GM18507 (cell line): ENCODE measurements around the gene TMEM222.

Experiments
- DNase-seq: peaks from one replicate; pipeline ENCODE4 v3.0.0; 2011; ENCODE audit warnings: low read depth; ENCODE audit not compliant: insufficient read length; ENCODE audit errors: extremely low spot score
- FAIRE-seq: peaks from 2 replicates; lab custom pipeline; 2011; peaks lifted over from hg19 to GRCh38; lab: Jason Lieb, UNC

The TMEM222 gene

DNA sequence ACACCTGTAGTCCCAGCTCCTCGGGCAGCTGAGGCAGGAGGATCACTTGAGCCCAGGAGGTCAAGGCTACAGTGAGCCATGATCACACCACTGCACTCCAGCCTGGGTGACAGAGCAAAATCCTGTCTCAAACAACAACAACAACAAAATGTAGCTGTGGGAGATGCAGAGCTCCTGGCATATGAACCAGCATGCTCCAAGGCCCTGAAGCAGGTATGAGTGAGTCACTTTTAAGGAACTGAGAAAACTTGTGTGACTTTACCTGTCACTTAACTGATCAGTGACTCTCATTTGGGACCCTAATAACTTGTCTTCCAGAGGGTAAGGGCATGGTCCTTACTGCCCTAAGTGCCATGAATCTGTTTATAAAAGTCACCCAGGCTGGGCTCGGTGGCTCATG lies 19.4 kb upstream of the TMEM222 start:
- FAIRE-seq: no peak
- no peak for DNase-seq

- FAIRE-seq (no peak), DNase-seq (no peak)
These were observed 18.5 kb upstream of the TMEM222 start for GRCh38 chr1:27303509-27303908.

DNA sequence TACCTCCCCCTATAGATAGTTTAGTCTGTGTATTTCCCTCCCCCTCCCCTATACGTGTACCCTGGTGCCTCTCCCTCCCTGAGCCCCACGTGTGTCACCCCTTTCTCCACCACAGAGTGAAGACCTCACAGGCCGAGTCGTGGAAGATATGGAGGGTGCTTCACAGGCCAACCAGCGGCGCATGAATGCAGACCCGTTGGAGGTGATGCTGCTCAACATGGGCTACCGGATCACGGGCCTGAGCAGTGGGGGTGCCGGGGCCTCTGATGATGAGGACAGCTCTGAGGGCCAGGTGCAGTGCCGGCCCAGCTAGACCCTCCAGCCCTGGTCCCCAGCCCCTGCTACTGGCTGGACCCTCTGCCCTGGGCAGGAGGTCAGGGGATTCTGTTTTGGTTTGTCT lies 15.9 kb upstream of the TMEM222 start:
- FAIRE-seq (no peak), DNase-seq (no peak)

GRCh38 chr1:27306892-27307761 lies 14.8 kb upstream of the TMEM222 start:
- DNase-seq: no peak

GRCh38 chr1:27307874-27308598 lies 13.9 kb upstream of the TMEM222 start:
- FAIRE-seq (no peak), DNase-seq (no peak)

More at GRCh38 chr1:27306892-27307761, 14.8 kb upstream of the TMEM222 start:
- no peak for FAIRE-seq

GRCh38 chr1:27314169-27314568 lies 7.8 kb upstream of the TMEM222 start:
- DNase-seq (no peak), FAIRE-seq (no peak)

DNA sequence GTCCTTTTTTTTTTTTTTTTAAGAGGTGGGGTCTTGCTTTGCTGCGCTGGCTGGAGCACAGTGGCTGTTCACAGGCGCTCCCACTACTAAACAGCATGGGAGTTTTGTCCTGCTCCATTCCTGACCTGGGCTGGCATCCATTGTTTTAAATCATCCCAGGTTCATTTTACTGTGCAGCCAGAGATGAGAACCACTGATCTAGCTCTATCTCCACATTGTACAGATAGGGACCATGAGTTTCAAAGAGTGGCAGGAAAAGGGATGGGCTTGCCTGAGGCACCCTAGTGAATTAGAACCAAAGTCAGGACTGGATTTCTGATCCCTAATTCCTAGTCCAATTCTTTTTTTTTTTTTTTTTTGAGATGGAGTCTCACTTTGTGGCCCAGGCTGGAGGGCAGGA lies 7.2 kb upstream of the TMEM222 start:
- FAIRE-seq: no peak

GRCh38 chr1:27316860-27317259 lies 5.1 kb upstream of the TMEM222 start:
- no peak for FAIRE-seq
- no peak for DNase-seq

More for the DNA sequence above, 7.2 kb upstream of the TMEM222 start:
- DNase-seq: no peak

DNA sequence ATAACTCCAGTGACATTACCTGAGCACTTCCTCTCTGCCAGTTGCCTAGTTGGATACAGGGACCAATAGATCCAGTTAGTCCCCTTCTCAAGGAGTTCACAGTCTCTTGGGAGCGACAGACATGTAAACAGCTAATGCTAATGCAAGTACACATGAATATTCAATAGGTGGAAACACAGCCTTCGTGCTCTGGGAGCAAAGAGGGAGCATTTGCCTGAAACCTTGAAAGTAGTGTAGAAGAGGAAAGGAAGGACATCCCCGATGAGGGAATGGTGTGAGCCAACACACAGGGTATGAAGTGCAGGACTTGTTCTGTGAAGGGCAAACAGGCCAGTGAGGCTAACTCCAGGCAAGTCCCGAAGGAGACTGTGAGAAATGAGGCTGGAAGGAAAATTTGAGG lies 3.8 kb upstream of the TMEM222 start:
- FAIRE-seq (no peak), DNase-seq (no peak)

DNA sequence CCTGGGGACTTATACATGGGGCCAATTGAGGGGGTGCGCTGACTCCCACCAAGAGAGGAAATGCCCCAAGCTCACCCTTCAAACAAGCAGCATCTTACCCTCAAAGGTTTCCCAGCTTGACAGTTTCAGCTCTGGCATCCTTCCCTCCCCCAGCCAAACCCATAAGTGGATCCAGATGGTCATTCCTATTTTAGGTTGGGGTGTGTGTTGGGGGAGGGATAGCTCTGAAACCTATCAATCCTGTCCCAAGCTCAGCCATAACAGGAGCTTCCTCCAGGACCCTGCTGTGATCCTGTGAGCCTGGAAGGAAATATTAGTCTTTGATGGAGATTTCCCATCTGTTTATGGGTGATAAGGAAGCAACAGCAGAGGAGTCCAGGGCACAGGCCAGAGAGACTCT lies 3.4 kb upstream of the TMEM222 start:
- no peak for DNase-seq
- FAIRE-seq: no peak

- no peak for DNase-seq
- no peak for FAIRE-seq
These were observed 742 bp downstream of the TMEM222 start for GRCh38 chr1:27322569-27323240.

DNA sequence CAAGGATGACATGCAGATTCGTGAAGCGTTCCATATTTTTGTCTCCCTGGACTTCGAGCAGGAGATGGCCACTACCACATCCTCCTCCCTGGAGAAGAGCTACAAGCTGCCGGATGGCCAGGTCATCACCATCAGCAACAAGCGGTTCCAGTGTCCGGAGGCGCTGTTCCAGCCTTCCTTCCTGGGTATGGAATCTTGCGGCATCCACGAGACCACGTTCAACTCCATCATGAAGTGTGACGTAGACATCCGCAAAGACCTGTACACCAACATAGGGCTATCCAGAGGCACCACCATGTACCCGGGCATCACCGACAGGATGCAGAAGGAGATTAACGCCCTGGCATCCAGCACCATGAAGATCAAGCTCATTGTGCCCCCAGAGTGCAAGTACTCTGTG lies 3.3 kb downstream of the TMEM222 start:
- no peak for DNase-seq
- FAIRE-seq: no peak

- FAIRE-seq: no peak
- no peak for DNase-seq
These were observed 6.0 kb downstream of the TMEM222 start for GRCh38 chr1:27327964-27328363.

- no peak for DNase-seq
- no peak for FAIRE-seq
These were observed 8.8 kb downstream of the TMEM222 start for GRCh38 chr1:27330786-27331185.

GRCh38 chr1:27331426-27331825 lies 9.5 kb downstream of the TMEM222 start:
- no peak for DNase-seq
- no peak for FAIRE-seq

- no peak for DNase-seq
- no peak for FAIRE-seq
These were observed 10.0 kb downstream of the TMEM222 start for GRCh38 chr1:27331922-27332321.

DNA sequence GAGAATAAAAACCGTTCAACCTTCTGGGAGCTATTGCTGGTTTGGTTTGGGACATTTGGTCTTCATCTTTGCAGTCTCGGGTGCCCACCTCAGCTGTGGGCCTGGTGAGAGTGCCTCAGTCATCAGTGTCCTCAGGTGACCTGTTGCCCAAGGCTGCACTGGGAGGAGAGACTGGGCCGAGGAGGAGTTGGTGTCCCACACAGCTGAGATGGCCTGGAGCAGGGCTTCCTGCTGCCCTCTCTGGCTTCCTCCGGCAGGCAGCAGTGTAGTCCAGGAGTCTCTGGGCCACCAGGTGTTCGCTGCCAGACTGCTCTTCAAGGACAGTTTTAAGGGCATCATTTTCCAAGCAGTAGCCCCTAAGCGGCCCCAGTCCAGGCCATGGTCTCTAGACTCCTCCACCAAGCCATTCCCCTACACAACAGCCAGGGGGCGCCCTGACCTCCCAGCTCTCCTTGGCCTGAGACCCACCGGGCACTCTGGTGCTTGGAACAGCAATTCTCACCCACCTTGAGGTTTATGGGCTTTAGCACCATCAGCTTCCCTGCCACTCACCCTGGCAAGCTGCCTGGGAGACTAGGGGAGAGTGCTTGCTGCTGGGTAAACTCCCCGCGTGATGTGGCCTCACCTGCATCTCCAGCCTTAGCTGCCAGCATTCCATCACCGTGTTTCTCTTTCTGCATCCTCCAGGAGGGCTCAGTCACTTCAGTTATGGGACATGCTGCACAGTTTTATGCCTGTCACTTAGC lies 10.7 kb downstream of the TMEM222 start:
- peak; percentile 64 for FAIRE-seq
- DNase-seq: peak; percentile 49

DNA sequence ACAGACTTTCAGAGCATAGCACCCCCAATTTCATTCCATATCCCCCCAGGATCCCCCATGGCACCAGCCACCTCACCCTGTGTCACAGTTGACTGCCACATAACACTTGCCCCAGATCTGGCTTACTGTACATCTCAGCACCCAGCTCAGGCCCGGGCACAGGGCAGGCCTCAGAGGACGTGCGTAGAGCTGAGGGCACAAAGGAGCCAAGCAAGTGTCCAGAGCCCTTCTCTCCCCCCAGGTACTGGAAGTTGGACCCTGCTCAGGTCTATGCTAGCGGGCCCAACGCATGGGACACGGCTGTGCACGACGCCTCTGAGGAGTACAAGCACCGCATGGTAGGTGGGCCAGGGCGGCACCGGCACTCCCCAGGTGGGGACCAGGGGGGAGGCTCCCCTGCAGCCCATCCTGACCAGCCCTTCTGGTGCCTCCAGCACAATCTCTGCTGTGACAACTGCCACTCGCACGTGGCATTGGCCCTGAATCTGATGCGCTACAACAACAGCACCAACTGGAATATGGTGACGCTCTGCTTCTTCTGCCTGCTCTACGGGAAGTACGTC lies 11.8 kb downstream of the TMEM222 start:
- no peak for FAIRE-seq
- DNase-seq: no peak
